ENCODE measurements around the gene NUBP2.

The NUBP2 gene

DNA sequence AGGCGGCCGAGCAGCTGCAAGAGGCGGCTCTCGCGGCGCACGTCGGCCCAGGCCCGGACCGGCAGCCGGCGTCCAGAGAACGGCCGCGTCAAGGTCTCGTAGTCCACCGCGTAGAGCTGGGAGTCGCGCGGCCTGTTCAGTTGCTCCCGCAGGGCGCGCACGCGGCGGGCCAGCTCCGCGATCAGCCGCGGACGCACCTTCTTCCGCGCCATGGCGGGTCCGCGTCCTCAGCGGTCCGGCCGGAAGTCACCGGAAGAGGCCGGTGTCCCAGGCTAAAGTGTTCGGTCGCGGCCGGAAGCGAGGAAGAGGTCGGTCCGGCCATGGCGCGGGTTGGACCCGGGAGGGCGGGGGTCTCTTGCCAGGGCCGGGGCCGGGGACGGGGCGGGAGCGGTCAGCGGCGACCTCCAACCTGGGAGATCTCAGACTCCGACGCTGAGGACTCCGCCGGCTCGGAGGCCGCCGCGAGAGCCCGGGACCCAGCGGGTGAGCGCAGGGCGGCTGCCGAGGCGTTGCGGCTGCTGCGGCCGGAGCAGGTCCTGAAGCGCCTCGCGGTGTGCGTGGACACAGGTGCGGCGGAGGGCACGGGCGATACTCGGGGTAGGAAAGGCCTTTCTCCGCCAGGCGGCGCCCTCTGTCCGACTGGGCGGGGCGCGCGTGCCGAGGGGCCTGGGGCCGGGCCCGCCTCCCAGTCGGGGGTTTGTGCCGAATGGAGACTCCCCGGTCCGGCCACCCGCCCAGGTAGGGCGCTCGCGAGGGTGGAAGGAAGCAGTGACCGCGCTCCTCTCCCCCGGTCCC is 9.7 kb upstream of the NUBP2 start, which contains the start of gene MRPS34:
MRPS34 (minus strand) TSS at position 227 of the 795 bp plus-strand sequence; CDS start at position 212, 15 bp downstream.
- peak; percentile 51 to 71 (median 56) for DNase-seq

- no peak for DNase-seq
Measured at GRCh38 chr16:1773703-1774447, 8.9 kb upstream of the NUBP2 start.

DNA sequence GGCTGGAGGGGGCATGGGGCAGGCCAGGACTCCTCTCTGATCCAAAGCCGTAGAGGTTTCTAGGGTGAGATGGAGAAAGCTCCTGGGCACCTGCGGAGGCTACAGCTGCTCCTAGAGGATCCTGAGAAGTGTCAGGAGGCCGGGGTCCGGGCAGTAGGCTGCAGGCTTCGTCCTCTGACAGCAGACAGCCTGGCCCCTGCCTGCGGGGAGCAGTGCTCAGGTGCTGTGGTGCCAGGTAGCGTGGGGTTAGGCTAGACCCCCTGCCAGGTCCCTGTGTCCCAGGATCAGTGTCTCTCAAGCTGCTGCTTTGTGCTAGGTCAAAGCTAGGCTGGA is 8.3 kb upstream of the NUBP2 start:
- DNase-seq: no peak

- DNase-seq: no peak
Measured at GRCh38 chr16:1775006-1775845, 7.5 kb upstream of the NUBP2 start.

DNA sequence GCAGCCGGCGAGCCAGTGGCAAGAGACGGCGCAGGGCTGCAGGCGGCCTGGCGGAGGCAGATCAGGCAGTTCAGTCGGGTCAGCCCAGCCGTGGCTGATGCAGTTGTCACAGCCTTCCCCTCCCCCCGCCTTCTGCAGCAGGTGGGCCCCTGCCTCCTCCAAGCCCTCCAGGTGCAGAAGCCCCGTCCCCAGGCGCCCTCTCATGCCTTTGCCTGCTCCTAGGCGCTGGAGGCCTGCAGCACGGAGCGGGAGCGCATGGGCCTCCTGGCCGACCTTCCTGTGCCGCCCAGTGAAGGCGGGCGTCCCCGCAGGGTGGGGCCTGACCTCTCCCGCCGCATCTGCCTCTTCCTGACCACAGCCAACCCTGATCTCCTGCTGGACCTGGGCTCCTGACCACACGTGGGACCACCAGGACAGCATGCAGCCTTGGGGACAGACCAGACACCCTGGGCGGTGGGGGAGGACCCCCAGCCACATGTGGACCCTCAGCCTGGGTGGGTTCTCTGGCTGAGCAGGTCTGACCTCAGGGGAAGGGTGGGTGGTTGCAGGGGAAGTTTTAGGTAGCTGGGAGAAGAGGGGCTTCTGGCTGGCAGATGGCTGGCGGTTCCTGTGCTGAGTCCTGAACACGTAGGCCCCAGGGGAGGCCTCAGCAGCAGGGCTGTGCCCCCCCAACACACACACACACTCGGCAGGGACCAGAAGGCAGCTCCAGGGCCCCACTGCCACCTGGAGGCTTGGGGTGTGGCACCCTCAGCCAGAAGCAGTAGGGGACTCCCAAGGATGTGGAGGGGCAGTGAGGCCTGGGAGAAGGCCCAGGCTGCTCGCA is 6.7 kb upstream of the NUBP2 start:
- DNase-seq: no peak

DNA sequence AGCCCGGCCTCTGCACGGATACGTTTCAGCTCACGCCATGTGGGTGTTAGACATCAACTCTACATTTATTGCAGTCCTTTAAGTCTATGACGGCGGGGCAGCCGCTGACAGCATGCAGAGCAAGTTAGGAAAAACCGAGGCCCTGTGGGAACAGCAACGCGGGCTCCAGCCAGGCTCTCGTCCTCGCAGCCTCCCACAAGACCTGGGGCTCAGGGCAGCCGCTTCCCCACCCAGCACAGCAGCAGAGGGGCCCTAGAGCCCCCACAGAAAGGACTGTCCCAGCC is 6.1 kb upstream of the NUBP2 start:
- DNase-seq: no peak

DNA sequence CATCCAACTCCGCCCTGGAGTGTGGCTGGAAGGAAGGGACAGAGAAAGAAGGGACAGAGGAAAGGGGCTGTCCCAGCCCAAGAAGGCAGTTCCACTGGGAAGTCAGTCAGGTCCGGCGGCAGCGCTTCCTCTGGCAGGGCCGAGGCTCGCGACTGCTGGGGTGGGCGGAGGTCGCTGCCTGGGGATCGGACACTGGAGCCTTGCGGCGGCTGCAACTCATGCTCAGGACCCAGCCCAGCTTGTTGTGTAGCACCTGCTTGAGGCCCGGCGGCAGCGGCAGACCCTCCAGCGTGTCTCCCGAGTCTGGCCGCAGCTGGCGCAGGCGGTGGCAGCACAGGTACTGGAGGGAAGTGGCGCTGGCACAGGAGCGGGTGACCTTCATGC is 5.8 kb upstream of the NUBP2 start:
- no peak for DNase-seq

DNA sequence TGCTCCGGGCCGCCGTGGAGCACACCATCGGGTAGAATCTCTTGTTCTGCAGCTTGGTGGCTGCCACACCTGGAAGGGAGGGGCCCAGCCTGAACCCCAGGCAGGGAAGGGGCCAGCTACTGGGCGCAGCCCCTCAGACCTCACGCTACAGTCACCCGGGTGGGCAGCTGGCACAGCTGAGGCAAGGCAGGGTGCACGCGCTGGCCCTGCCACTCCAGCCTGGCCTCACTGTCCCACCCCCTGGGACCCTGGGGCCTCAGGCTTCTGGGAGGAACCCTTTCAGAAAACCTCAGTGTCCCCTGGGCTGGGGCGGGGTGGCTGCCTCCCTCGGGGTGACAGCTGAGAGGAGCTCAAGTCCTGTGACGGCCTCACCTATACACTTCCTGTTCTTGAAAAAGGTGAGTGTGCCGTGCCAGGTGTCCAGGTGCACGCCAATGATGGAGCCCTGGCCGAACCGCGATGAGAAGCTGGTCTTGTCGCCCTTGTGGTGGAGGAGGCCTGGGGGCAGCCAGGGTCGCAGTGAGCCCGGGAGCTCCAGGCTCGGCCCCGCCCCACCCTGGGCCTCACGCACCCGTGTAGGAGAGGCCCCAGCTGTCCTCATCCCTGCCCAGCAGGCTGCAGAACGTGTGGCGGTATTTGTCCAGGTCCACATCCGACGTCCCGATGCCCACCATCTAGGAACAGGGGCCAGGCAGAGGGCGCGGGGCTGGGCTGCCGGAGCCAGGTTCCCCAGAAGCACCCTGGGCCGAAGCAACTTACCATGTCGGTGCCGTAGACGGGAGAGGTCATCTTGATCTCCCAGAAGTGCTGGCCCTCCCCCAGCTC is 5.2 kb upstream of the NUBP2 start:
- no peak for DNase-seq

DNA sequence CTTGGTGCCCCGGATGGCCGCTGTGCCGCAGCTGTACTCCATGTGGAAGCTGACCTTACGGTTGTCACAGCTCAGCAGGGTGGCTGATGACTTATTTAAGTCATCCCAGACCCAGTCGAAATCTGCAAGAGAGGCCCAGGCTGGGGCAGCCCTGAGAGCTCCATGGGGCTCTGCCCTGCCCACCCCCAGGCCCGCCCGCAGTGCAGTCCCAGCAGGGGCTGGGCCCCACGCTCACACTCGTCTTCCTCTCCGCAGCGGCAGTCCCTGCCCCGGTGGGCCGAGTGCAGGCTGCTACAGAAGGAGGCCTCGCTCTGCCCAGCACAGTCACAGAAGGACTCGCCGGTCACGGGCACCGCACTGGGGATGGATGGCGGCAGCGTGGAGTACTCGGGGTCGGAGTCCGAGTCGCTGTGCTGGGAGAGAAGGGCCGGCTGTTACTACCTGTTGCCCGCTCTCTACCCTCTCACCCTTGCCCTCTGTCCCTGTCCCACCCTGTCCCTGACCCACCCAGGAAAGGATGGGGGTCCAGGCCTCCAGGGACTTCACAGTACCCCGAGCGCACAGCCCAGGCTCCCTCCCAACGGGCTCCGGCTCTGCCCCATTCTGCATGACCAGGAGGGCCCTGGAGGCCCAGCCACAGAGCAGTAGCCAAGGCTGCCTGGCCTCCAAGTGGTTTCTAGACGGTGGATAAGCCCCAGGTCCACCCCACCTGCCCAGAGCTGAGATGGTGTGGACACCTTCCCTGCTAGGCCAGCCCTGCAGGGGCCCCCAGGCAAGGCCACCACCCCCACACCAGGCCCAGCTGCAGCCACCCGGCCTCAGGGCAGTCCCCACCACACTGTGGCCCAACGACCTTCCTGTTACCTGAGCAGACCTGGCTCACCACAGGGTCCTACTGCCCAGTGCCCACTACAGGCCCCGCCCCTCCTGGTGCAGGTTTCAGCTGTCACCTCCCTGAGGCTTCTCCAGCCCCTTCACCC is 4.3 kb upstream of the NUBP2 start:
- no peak for DNase-seq

DNA sequence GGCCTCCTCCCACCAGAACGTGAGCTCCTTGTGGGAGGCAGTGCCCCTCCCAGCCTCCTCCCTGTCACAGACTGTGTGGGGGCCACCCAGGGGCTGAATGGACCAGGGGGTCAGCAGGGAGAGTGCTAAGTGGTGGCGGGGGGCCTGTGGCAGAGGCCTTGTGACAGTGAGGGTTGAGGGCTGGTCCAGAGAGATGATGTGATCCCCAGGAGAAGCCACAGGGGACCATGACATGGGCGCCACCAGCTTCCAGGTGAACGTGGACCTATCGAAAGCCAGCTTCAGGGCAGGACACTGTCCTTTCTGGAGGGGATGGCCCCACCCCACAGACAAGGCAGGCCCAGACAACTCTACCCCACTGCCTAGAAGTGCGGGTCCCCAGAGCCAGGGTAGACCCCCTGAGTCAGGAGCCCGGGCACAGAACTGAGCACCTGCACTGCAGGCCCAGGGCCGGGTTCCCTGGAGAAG is 3.5 kb upstream of the NUBP2 start:
- DNase-seq: no peak

DNA sequence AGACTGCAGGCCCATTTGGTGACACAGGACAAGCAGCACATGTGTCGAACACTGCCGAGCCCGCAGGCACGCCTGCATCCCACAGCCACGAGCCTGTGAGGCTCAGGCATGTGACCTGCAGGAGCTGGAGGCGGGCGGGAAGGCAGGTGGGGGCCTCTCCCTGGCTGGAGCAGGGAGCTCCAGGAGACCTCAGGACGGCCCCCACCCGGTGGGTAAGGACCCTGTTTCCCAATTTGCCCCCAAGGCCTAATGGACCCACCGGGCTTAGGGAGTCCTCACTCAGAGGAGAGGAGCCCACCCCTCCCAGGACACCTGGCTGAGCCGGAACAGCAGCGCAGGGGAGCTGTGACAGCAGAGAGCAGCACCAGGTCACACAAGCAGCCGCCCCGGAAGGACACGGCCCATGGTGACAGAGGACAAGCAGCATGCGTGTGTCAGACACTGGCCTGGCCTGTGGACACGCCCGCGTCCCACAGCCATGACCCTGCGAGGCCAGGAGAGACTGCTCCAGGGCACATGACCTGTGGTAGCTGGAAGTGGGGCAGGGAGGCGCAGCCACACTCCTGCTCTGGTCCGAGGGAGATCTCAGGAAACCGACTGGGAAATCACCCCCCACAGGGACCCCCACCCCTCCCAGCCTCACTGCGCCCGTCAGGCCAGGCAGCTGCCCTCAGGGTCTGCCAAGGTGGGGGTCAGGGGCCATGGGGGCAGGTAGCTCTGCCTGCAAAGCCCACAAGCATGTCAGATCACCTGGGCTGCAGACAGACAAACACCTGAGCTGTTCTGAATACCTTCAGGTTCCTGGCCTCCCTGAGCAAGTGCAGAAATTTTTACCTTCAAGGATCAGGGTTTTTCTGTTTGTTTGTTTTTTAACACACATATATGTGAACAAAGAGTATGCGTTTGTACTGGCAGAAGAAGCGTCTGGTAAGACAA is 2.8 kb upstream of the NUBP2 start:
- DNase-seq: no peak

- DNase-seq: no peak
Measured at GRCh38 chr16:1780677-1781072, 2.1 kb upstream of the NUBP2 start.

- no peak for DNase-seq
Measured at GRCh38 chr16:1781254-1781653, 1.5 kb upstream of the NUBP2 start.

- peak in 1 of 4 experiments; percentile 38 for DNase-seq
Measured at GRCh38 chr16:1781758-1782407, 877 bp upstream of the NUBP2 start.

- DNase-seq: no peak
Measured at GRCh38 chr16:1784977-1785845, 2.5 kb downstream of the NUBP2 start.

DNA sequence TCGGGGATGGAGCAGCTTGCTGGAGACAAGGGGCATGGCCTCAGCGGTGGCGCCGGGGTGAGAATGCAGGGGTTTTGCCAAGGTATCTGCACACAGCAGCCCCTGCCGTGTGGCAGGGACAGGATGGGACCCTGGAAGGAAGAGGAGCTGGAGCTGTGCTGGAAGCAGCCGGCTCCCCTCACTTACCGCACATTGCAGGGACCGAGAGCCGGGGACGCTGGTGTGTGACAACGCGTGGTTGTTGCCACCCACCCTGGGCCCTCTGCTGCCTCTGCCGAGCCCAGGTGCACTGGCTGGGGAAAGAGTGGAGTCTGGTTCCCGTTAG is 3.0 kb downstream of the NUBP2 start:
- DNase-seq: no peak

- no peak for DNase-seq
Measured at GRCh38 chr16:1786242-1787055, 3.7 kb downstream of the NUBP2 start.
